ENCODE results near the gene TMEM44.
"Not testable (repeated sequence)": the region's sequence is repeated elsewhere in the genome, so short reads cannot be mapped to it uniquely, and the experiment has no call there.

TMEM44 gene

GRCh38 chr3:194608981-194609380 lies 24.2 kb downstream of the TMEM44 start:
- no peak for DNase-seq

GRCh38 chr3:194607592-194608389 lies 25.4 kb downstream of the TMEM44 start:
- no peak for DNase-seq

DNA sequence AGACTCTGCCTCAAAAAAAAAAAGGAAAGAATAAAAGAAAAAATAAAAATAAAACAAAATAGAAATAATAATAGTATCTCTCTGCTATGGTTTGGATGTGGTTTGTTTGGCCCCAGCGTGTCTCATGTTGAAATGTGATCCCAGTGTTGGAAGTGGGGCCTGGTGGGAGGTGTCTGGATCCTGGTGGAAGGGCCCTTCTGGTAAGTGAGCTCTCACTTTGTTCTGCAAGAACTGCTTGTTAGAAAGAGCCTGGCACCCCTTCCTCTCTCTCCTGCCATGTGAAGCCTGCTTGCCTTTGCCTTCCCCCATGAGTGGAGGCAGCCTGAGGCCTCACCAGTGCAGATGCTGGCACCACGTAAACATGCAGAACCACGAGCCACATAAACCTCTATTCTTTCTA lies 26.3 kb downstream of the TMEM44 start:
- DNase-seq = no peak

DNA sequence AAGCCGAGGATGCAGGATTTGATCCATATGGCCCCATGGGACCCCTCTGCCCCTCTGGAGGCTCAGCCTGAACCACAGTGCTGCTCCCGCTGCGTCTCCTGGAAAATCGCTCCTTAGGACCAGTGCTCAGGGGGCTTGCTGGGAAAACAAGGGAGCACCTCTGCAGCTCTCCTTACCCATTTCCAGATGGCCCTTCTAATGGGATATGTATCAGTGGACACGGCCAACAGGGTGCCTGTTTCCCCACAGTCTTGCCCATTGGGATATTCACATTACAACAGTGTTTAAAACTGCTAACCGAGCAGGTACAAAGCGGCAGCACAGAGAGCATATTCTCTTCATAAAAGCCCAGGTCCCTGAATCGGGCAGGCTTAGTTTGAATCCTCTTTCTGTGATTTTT lies 27.1 kb downstream of the TMEM44 start:
- no peak for DNase-seq

- DNase-seq = not testable (repeated sequence)
These were observed 27.9 kb downstream of the TMEM44 start for GRCh38 chr3:194605314-194605713.

- DNase-seq = no peak
These were observed 28.4 kb downstream of the TMEM44 start for GRCh38 chr3:194604837-194605236.

GRCh38 chr3:194604126-194604525 lies 29.1 kb downstream of the TMEM44 start:
- no peak for DNase-seq

GRCh38 chr3:194602669-194603171 lies 30.5 kb downstream of the TMEM44 start:
- no peak for DNase-seq

- DNase-seq = no peak
These were observed 34.3 kb downstream of the TMEM44 start for GRCh38 chr3:194598771-194599557.

DNA sequence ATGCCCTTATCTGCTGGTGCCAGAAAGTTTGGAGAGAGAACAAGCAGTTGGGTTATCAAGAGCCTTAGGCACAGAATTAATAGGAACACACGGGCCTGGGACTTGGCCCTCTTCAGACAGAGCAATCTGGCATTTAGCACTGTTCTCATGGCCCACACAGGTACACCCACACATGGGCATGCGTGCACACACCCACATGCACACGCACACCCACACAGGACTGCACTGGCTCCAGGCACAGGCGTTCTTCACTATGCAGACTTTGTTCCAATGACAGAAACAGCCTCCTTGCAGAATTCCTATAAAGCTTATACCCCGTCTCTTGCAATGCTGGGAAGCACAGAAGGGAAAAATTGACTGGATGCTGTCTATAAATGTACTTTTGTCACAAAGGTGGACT lies 36.3 kb downstream of the TMEM44 start:
- no peak for DNase-seq

DNA sequence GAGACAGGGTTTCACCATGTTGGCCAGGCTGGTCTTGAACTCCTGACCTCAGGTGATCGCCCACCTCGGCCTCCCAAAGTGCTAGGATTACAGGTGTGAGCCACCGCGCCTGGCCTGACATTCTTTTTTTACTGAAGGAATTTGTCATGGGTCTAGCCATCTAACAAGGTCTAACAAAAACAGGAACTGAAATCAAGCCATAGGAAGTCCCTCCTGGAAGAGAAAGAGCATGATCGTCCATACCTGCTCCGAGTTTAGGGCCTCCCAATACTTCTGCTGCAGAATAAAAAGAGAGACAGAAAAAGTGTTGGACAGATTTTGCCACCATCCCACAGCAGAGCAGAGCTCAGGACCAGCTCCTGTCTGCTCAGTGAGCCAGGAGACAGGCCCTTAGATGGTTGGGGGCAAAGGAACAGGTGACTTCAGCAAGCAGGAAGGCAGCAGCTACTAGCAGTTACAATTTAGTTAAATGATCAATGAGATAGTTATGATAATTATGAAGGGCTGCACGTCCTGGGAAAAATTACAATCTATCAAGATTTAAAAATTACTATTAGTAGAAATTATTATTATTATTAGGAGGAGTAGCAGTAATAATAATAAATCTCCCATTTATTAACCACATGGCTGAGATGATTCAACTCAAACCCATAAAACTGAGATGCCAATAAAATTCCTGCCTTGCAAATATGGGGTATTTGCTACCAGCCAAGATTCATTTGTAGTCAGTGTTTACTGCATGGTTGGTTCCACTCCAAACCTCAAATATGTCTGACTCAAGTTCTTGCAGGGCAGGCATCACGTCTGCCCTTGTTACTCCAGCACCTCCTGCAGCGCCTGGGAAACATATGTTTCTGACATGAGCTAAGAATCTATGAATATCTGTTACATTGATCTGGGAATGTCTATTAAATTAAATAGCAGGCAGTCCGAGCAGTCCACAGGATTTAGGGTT lies 40.1 kb downstream of the TMEM44 start:
- no peak for DNase-seq

- DNase-seq = no peak
These were observed 44.5 kb downstream of the TMEM44 start for GRCh38 chr3:194588741-194589140.

DNA sequence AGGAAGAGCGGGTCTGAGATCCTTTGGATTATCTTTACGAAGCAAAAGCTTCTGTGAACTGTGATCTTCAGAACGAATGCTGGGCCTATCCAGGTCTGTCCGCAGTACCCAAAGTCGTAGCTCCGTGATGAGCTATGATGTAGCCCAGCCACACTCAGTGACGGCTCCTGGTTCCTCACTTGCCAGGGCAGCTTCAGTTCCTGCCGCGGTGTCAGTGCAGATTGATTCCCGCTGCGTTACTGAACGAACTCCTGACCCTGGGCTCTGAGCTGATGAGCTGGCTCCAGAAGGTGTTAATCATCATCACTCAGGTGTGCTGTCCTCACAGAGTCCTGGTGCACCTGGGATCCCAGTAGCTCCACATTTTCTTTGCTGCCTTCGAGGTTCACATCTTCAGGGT lies 45.0 kb downstream of the TMEM44 start:
- no peak for DNase-seq

DNA sequence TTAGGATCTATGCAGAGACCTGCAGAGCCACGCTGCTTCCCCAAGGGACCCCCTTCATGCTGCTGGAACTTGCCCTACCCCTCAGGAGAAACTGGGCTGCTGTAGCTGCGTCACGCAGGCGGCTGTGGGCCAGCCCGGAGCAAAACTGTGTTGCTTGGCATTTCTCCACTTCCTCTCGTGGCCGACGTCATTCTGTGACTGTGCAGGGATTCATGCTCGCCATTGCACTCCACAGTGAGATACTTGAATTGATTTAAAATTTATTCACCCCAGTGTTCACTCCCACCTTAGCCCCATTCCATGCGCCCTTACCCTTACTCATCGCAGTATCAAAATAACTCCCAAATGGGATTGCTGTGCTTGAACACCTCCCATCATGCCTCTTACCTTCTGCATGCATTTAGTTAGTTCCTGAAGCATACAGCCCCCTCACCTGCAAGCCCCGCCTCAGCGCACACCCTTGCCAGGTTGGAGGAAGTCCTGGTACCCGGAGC lies 45.7 kb downstream of the TMEM44 start:
- DNase-seq = no peak

- no peak for DNase-seq
These were observed 46.4 kb downstream of the TMEM44 start for GRCh38 chr3:194586836-194587235.

DNA sequence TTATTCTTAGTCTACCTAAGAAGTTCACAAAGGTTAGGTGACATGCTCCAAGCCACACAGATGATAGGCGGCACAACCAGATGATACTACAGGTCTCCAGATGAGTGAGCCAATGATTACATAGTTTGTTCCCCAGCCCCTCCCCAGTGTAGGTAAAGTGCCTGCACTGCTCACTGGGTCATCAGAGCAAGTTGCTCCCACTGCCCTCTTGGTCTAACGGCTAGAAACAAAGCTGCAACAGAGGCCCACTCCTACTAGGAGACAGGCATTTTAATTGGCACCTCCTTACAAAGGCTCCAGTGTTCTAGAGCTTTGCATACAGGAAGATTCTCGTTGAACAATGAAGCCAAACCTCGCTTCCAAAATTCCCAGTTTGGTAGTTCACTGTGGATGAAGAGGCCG lies 47.3 kb downstream of the TMEM44 start:
- DNase-seq = no peak

DNA sequence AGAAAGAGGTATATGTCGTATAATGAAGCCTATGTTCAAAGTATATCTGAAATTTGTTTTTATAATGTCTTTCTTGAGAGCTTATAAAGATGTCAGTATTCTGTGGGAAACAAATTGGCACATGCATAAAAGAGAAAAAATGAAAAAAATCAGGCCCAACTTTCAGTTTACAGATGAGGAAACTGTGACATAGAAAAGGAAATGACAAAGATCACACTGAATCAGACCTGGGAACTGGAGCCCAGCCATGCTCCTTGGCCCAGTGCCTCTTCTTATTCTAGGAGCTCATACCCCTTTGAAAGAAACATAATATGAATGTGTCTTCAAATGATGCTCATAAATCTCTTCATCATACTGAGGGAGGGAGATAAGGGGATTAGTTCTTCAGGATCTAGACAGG lies 48.4 kb downstream of the TMEM44 start:
- DNase-seq = no peak

- DNase-seq = no peak
These were observed 48.9 kb downstream of the TMEM44 start for GRCh38 chr3:194584320-194584776.

- DNase-seq = no peak
These were observed 50.9 kb downstream of the TMEM44 start for GRCh38 chr3:194582196-194582905.

DNA sequence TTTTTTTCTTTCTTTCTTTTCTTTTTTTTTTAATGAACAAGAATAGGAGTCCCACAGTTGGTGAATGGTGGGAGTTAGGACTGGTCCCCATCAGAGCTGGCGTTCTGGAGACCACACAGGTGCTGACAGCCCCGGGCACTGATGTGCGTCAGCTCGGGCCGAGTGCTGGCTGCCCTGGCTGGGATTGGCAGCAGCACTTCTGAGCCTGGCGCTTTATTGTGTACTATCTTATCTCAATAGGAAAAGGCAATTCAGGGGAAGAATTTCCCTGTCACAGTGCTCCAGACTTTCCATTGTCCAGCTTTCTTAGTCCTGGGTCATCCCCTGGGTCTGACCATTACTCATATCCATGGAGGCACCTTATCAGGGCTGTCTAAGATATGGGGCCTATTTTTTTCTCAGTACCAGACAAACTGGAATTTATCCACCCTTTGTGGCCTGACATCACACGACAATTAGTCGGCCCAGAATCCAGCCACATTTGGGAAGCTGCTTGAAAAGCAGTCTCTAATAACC lies 54.1 kb downstream of the TMEM44 start:
- no peak for DNase-seq

Measured in hippocampal formation (tissue), 2 donors.